ENCODE data around the gene ATG7. TPM values are rescaled to one million over a fixed set of nuclear protein-coding genes. Genes with fewer than 3 reads are reported as not detected.

Gene ATG7
- total and polyA plus RNA-seq, 2 donors, result 14.1 to 63.2 TPM

DNA sequence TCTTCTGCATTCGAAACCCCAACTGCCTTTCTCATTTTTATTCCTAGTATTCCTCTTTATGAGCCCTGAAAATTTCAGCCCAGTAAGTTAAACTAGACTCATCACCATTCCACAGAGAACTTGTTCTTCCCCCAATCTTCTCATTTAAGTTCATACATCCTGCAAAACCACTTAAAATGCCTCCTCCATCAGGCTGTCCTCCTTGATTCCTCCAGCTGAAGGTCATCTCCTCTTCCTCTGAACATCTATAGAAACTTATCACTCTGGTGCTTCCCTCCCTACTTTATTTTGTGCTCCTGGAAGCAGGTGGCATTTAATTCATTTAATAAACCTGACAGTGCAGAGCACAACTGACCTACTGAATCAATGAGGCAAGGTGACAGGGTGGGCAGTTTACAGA lies 333.2 kb downstream of the ATG7 start:
- Histone ChIP-seq H3K27ac (ENCODE audit: low read depth) (no peak overlapping the region), H3K4me1 (ENCODE audit: insufficient read depth) (no peaks in the 10 kb centered on the region), H3K4me3 (ENCODE audit: low read depth, low read length) (no peak overlapping the region), H3K36me3 (ENCODE audit: insufficient read depth) (no peaks in the 10 kb centered on the region)
- WGBS, result 98% methylated on average over 1 of the region's 1 CpG
- no peak for DNase-seq (ENCODE audit: extremely low spot score)

DNA sequence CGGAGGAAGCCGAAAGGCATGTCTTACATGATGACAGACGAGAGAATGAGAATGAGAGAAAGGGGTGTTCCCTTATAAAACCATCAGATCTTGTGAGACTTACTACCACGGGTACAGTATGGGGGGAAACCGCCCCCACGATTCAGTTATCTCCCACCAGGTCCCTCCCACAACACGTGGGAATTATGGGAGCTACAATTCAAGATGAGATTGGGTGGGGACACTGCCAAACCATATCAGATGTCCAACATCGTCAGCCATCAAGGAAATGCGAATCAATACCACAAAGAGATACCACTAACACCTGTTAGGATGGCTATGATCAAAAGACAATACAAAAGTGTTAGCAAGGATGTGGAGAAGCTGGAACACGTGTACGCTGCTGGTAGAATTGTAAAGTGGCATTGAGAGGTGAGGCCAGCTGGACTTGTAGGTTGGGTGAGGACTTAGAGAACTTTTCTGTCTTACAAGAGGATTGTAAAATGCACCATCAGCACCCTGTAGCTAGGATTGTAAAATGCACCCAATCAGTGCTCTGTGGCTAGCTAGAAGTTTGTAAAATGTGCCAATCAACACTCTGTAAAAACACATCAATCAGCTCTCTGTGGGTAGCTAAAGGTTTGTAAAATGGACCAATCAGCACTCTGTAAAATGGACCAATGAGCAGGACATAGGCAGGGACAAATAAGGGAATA lies 334.0 kb downstream of the ATG7 start:
- no peak for DNase-seq (ENCODE audit: extremely low spot score)
- no peaks in the 10 kb centered on the region for H3K4me1 ChIP-seq (ENCODE audit: insufficient read depth)
- H3K27ac ChIP-seq (ENCODE audit: low read depth), result no peak overlapping the region
- no peak overlapping the region for H3K4me3 ChIP-seq (ENCODE audit: low read depth, low read length)
- no peaks in the 10 kb centered on the region for H3K36me3 ChIP-seq (ENCODE audit: insufficient read depth)
- 64% methylated on average over 11 of the region's 11 CpGs for WGBS

DNA sequence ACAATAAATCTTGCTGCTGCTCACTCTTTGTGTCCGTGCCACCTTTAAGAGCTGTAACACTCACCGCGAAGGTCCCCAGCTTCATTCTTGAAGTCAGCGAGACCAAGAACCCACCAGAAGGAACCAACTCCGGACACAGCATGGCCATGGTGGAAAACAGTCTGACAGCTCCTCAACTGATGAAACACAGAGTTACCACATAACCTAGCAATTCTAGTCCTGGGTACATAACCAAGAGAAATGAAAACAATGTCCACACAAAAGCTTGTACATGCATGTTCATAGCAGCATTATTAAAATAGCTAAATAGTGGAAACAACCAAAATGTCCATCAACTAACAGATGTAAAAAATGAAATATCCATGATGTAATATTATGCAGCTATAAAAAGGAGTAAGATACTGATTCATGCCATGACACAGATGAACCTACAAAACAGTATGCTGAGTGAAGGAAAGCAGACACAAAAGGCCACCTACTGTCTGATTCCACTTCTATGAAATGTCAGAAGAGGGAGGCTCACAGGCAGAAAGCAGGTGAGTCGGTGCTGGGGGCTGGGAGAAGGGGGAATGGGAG lies 334.8 kb downstream of the ATG7 start:
- Histone ChIP-seq H3K36me3 (ENCODE audit: insufficient read depth) (no peaks in the 10 kb centered on the region), H3K27ac (ENCODE audit: low read depth) (no peak overlapping the region), H3K4me1 (ENCODE audit: insufficient read depth) (no peaks in the 10 kb centered on the region), H3K4me3 (ENCODE audit: low read depth, low read length) (no peak overlapping the region)
- 78% methylated on average over 6 of the region's 6 CpGs for WGBS
- no peak for DNase-seq (ENCODE audit: extremely low spot score)

Small RNA genes lying within 50 kb of the gene (small RNA-seq; reads per million reads assigned to genes)
- gene AC022001.1, result not detected
- gene AC026185.1, result not detected
- not detected for gene AC083855.1

Other genes with a start within 250 kb of the ATG7 start
- 19.0 TPM for gene HRH1, start 117.9 kb upstream of the ATG7 start, total RNA-seq
- gene HRH1, start 117.9 kb upstream of the ATG7 start, polyA plus RNA-seq, result 6.3 TPM